NCI-H526 treated with DMSO at 0.1 percent for 48 hours (cell line): ENCODE measurements around the gene MAPKBP1.

ENCODE experiments used
- DNase-seq: peaks from one replicate; lab custom pipeline; 2025; lab: John Stamatoyannopoulos, UW

MAPKBP1 gene

DNA sequence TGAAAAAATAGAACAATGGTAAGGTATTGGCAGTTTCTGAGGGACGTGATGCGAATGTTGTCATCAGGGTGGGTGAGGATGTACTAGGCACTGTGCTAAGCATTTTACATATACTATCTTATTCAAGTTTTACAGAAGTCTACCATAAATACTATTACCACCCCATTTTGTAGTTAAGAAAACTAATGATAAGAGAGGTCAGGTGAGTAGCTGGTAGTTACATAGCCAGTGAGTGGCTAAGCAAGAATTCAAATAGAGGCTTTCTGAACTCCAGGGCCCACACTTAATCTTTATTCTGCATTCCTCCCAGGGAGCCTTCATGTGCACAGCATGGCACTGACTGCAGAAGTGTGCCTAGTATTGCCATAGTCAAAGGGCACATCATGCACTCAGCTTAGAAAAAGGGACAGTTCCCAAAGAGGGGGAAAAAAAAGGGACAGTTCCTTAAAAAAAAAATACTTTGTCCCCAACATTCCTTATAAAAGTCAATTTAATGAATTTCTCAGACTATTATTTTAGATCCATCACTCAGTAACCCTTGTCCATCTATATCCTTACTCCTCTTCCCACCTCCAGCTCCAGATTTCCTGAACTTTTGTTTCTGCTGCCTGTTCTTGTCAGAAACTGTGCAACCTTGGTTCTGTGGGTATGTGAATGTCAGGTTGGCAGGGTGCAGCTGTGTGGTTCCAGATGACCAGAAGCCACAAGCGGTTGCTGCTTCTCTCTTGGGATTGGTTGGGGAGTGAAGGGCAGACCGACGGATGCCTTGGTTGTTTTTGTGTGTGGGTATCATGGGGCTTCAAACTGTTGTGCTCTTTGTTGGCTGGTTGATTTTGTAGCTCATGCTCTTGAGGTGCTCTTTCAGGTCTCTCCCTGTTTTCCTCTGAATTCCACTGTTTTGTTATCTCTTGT lies 8.3 kb downstream of the MAPKBP1 start:
- no peak for DNase-seq

DNA sequence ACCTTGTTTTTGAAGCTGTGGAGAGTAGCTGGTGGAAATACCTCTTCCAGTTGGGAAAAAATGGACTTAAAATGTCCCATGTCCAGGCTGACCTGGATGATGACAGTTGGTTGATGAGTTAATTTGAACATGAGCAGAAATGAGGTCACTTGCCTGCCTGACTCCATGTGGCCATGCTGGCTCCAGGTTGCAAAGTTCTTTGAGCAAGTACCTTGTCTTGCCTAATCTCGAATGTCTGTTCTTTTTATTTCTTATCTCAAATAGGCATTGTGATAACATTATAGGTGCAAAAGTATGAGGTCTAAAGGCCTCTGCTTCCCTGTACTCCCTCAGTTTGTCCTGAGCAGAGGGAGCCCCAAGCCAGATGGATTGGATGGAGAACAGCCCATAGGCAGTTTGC lies 9.0 kb downstream of the MAPKBP1 start:
- DNase-seq = no peak

DNA sequence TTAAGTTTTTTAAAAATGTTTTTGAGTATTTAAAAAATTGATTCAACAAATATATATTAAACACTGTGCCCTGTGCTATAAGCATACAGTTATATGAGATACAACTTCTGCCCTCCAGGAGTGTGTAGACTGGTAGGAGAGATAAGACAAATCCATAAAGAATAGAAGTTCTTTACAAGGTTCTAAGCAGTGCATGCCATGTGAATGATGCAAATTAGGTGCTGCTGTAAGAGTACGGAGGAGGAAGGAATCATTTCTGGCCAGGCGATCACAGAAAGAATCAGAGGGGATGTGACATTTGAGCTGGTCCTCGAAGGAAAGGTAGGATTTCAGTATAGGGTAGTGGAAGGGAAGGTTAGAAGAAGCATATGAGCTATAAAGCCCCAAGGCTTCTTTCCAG lies 14.0 kb downstream of the MAPKBP1 start:
- DNase-seq = no peak

DNA sequence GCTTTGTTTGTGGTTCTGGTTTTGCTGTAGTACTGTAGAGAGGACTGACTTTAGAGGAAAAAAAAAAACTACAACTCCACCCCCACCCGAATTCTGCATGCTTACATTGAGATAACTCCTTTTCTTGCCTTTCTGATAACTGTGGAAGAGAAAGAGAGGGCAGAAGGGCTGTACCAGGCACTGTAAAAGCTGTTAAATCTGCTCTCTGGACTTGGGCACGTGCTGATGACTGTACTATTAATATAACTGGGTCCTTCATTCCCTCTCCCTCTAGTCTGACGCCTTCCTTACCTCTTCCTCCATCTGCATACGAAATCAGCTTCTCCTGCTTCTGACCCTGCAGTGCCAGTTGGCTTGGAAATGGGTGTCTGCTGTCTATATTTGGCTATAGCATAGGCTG lies 15.0 kb downstream of the MAPKBP1 start:
- no peak for DNase-seq

DNA sequence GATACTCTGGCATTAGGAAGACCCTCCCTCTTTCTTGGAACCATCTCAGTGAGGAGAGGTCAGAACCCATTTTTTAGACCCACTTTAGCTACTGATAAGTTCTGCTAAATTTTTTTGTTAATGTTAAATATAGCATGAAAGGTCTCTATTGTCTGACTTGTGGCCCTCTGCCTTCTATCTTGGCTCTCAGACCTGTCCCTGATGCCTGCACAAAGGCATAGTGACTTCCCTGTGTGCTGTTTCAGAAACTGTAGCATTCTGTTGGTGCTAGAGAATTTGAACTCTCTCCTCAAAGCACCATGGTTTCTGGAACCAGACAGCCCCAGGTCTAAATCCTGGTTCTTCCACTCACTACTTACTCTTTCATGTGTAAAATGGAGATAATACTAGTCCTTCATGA lies 15.4 kb downstream of the MAPKBP1 start:
- no peak for DNase-seq

DNA sequence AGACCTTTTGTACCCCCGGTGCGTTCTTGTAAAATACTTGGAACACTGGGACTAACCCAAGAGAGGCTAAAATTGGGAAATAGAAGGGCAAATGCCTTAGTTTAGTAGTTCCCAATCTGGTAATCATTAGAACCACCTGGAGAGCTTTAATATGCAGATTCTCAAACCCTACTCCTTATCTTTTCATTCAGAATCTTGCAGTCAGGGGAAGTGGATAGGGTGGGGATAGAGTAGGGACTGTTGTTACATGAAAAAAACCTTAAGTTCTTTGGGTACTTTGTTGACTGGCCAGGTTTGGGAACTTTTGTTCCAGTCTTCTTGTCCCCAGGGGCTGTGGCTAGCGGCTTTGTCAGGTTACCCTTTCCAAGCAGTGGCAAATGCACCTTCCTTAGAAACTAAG lies 15.9 kb downstream of the MAPKBP1 start:
- no peak for DNase-seq

DNA sequence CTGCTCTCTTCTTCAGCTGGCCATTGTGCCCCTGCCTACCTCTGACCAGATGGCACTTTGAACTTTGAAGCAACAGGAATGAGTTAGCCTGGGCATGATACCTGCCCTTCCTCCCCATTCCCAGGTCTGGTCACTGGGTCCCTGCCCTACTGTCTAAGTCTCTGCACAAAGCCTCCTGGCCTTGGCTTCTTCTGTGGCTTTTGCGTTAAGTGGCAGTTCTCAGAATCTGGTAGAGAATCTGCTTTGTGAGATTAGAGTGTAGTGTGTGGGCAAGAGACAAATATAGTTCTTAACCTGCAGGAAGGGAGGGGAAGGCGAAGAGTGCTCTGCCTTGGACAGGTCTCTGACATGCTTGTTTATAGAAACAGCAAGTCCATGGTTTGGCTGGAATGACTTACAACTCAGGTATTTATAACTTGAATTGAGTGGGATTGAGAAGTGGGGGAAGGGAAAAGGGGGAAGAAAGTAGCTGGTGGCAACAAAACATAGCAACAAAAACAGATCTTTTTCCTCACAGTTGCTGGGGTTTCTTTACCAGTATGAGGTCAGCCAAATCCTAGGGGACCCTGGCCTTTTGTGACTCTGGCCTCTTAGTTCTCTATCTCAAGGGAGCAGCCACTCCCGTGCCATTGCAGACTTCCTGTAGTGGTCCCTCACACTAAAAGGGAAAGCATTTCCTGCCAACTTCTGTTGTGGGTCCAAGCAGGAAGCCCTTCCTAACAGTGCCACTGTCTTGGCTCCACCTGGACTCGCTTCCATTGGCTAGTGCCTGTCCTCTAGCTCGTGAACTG lies 16.7 kb downstream of the MAPKBP1 start:
- DNase-seq = no peak

DNA sequence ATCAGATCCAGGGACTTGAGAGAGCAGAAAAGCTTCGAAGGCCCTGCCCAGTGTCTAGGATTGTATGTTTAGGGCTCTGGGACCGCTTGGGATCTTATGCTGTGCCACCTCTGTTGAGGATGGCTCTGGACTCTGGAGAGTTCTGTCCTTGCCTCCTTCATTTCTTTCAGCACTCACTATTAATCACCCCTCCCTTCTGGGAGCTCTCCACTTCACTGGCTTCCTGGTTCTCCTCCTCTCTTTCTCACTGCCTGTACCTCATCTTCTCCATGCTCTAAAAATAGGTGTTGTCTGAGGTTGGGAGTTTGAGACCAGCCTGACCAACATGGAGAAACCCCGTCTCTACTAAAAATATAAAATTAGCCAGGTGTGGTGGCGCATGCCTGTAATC lies 17.3 kb downstream of the MAPKBP1 start:
- no peak for DNase-seq

DNA sequence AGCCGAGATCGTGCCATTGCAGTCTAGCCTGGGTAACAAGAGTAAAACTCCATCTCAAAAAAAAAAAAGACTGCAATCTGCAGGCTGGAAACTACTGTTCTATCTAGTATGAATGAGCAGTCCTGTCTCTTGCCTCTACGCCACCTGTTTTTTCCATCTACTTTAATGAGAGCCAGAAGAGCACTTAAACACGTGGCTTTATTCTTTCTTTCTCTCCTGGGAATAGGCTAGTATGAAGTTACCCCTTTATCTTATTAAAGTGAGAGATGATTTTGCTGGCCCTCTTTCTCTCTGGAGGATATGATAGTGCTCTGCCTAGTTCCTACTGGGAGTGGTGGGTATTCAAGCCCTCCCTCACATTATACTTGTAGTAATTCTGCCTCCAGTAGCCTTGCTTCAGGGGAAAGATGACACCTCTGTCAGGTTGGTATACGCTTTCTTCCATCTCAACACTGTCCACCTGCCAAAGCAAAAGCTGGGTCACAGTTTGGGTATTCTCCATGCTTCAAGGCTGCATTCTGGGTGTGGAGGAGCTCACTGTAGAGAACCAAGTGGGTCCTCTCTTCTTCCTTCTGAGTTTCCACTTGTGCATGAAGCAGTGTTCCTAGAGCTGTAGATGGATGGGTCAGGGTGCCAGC lies 17.8 kb downstream of the MAPKBP1 start:
- no peak for DNase-seq

DNA sequence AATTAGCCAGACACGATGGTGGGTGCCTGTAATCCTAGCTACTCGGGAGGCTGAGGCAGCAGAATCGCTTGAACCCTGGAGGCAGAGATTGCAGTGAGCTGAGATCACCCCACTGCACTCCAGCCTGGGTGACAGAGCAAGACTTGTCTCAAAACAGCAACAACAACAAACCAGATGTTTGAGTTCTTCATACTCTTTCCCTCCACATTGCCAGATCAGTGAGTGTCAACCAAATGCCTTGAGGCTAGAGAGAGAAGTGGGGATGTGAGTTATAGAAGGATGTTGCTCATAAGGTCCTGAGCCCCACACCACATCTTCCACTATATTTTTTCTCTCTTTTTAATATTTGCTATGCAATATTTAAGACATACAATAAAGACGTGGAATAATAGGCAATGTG lies 19.8 kb downstream of the MAPKBP1 start:
- DNase-seq = no peak

DNA sequence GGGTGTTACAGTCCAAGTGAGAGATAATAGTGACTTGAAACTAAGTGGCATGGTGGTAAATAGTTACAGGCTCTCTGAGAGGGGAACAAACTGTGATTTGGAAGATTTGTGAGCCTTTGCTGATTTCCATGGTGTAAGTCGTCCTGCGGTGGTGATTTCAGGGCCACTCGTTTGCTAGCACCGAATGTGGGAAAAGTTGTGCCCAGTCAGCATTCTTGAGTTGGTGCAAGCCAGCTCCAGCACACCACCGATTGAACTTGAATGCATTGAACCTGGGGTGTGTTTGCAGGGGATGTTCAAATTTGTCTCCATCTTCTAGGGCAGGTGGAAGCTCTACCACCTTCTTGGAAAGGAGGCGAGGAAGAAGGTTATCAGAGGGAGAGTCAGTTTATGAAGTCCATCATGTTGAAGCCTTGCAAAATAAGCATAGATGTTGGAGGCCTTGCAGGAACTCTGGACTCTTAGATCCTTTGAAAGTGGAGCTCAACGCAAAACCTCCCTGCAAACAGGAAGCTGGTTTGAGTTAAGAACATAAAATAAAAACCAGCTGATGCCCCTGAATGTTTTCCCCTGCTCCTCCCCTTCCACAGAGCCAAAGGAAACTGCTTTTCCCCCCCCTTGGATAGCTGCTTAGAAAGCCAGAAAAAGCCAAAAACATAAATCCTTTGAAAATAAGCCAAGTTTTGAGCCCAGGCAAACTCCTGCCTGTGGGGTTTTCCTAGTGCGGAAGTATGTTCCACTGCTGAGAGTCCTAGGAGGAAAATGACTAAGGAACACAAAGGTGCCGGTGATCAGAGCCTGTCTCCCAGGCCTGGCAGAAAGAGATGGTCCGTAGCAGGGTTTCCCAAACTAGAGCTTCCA lies 21.9 kb downstream of the MAPKBP1 start:
- no peak for DNase-seq

DNA sequence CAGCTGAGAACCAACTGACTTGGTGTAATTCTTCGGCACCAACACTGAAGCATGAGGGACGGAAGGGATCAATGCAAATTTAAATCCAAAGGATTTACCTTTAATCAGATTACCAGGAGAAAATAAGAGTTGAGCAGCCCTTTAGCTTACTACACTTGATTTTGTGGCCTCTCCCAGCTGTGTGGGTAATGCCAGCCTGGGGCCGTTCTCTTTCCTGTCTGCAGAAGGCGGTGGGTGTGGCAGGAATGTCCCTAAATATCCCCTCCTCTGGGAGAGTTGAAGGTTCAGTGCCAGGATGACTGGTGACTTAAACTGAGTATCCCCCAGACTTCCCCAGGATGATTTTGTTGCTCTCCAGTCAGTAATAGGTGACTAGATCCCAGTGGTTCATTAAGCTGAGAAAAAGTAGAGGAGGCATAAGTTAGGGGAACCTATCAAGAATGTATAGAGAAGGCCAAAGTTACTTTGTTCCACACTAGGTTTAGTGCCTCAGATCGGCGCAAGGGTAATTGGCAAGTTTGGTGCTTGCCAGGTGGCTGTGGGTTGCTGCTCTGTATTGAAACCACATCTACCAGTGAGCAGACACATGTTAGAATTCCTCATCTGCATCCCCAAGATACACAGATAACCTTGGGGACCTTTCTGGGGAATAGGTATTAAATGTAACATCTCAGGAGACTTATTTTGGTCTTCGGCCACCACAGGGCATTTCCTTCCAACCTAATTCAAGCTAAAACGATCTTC lies 23.1 kb downstream of the MAPKBP1 start:
- no peak for DNase-seq

DNA sequence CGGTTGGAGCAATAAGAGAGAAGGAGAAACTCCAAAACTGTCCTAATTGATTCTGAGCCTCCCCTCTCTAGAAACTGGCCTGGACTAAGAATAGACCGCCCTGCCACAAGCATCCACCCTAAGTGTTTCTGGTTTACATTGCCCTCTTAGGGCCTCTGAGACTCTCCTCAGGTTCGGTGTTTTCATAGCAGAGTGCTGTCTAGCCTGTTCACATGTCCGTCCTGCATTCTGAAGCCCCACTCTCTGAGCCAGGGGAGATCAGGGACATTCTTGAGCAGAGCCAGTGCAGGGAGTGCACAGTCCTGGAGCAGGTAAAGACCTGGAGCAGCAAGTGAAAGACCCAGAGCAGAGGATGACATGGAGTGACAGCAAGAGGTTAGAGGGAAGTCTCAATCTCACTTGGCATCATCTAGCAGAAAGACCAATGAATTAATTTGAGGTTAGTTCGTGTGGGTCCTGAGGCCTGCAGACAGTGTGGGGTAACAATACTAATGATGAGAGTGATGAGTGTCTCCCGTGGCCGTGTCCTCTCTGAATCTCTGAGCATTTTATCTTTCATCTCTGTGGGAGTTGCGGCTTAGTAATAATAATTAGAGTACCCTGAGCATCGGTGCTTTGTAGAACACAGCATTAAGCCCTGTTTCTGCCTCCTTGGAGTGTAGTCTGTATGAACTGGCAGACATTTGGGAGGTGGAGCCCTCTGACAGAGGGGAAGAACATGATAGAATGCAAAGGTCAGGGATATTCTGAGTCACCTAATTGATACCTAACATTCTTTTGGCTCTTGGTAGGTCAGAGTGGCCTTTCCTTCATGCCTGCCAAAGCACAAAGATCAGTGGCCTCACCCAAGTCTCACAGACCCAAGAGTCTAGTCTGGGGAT lies 24.6 kb downstream of the MAPKBP1 start:
- DNase-seq = no peak

DNA sequence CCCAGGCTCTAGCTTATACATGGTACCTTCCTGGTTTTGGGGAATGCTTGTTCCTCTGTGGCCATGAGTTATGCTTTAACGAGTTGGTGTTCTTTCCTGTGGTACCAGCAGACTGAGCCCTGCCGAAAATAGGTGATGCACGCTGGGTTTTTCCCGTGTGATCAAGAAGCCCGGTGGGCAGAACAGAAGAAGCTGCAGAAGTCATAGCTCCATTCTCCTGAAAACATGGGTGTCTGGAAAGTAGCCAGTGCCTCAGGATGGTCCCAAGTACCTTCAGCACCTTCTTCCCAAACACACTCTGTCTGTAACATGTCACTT lies 25.2 kb downstream of the MAPKBP1 start:
- DNase-seq = no peak

DNA sequence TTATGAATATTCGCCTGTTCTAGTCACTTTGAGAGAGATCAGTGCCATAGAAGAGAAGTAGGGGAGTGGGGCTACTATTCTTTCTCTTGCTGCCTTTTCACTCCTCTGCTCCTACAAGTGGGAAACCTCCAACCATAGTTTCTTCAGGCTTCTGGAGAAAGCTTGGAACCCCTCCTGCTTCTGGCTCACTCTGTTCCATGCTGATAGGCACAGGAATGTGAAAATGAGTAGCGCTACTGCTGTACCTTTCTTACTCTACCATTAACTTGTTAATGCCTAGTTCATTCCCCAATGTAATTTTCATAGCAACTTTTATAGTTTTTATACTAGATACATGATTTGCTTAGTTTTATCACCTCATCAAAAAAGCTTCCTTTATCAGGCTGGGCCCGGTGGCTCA lies 26.9 kb downstream of the MAPKBP1 start:
- DNase-seq = no peak

DNA sequence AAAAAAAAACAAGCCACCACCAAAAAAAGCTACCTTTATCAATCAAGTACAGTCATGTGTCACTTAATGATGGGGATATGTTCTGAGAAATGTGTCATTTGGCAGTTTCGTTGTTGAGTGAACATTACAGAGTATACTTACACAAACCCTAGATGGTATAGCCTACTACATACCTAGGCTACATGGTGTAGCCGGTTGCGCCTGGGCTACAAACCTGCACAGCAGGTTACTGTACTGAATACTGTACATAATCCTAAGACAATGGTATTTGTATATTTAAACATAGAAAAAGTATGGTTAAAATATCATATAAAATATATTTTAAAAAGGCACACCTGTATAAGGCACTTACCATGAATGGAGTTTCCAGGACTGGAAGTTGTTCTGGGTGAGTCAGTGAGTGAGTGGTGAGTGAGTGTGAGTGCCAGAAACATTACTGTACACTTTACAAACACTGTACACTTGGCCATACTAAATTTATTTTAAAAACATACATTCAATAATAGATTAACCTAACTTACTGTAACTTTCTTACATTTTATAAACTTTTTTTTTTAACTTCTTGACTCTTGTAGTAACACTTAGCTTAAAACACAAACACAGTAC lies 27.7 kb downstream of the MAPKBP1 start:
- no peak for DNase-seq

DNA sequence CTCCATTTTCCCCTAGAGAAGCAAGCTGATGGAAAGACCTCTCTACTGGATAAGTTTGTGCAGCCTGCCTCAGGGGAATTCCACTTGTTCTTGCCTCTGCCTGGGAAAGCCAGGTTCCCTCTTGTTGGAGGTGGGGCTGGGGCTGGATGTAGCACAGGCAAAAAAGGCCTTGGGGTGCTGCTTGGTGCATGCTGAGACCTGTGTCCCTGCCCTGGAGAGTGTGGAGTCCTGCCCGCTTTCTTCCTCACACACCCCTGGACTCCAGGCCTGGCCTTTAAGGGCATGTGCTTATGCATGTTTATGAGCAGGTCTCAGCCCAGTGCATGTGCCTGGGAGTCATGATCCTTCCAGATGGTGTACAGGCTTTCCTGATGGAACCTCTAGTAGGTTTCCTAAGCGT lies 30.1 kb downstream of the MAPKBP1 start:
- no peak for DNase-seq

DNA sequence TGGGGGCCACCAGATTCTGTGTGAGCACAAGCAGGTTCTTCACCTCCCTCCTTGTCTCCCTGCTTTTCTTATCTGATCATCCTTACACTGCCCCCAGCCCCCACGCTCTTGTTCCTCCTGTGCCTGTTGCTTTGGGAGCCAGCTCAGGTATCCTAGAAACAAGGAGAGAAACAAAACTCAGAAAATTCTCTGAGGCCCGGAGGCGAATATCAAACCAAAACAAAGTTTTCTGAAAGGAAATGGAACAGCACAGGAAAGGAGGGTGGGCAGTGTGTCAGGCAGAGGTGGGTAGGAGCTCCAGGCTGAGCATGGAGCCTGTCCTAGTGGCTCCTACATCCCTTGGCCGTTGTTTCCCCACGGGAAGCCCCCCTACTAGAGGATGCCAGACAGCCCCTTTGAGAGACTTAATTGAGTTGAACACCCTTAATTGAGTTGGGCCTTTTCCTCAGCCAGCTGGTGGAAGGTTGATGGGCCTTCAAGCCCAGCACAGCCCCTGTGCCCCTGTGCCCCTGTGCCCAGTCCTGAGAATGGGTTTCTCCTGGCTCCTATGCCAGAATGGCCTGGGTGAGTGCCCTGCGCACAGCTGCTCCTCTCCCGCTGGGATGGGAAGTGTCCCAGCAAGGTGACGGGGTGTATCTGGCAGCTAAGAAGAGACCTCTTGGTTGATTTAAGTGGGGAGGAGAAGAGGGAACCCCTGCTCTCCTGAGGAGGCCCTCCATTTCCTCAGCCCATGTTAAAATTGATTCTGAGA lies 30.8 kb downstream of the MAPKBP1 start:
- DNase-seq = no peak

DNA sequence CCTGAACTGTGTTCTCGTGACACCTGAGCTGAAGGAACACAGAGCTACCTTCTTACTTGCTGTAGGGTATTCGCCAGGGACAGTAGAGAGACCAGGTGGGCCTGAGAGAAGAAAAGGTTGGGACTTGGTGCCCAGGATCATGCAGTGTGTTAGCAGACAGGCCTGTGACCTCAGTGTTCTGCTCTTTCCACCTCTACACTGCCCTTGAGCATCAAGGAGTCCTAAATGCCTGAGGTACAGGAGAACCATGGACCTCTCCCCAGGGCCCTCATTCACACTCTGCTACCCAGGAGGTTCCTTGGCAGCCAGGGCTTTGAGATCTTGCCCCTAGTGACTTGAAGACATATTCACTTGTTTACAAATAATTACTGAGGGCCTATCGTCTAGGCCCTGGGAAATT lies 31.4 kb downstream of the MAPKBP1 start:
- no peak for DNase-seq
